Vagina (tissue), 2 donors: ENCODE data around the gene CHST12.

Experiments used
- CTCF ChIP-seq, 3 experiments: fragments of 450-650 bp in 2 of 3; fragments of 200-600 bp in 1 of 3; sonication (generic) in 1 of 3; IDR thresholded peaks; one replicate each; pipeline ENCODE4 v1.5.1; 2017 to 2019; ENCODE audit warnings: antibody characterized with exemption in 3 of 3, mild to moderate bottlenecking in 2 of 3, moderate library complexity in 2 of 3
- POLR2AphosphoS5 ChIP-seq, 2 donors: sonication (generic); formaldehyde crosslinking; IDR thresholded peaks; one replicate each; pipeline ENCODE4 v1.9.0; 2017; ENCODE audit warnings: antibody characterized with exemption in 2 of 2, mild to moderate bottlenecking in 2 of 2, low read depth in 1 of 2; ENCODE audit not compliant: insufficient read depth in 1 of 2

GRCh38 chr7:2497065-2497464 lies 93.7 kb downstream of the CHST12 start:
- TF ChIP-seq CTCF (IDR thresholded peaks at IDR 0.05) (no peak), POLR2AphosphoS5 (IDR thresholded peaks at IDR 0.05; ENCODE audit: insufficient read depth in 1 of 2, low read depth in 1 of 2) (no peak)
